Activated T-cell treated with anti-CD3 and anti-CD28 coated beads for 24 hours (primary cell): ENCODE results near the gene FOXF1.

Experiments used
- DNase-seq: peaks from one replicate; pipeline ENCODE4 v3.0.0-alpha.2; 2020; ENCODE audit warnings: low read depth

The FOXF1 gene

DNA sequence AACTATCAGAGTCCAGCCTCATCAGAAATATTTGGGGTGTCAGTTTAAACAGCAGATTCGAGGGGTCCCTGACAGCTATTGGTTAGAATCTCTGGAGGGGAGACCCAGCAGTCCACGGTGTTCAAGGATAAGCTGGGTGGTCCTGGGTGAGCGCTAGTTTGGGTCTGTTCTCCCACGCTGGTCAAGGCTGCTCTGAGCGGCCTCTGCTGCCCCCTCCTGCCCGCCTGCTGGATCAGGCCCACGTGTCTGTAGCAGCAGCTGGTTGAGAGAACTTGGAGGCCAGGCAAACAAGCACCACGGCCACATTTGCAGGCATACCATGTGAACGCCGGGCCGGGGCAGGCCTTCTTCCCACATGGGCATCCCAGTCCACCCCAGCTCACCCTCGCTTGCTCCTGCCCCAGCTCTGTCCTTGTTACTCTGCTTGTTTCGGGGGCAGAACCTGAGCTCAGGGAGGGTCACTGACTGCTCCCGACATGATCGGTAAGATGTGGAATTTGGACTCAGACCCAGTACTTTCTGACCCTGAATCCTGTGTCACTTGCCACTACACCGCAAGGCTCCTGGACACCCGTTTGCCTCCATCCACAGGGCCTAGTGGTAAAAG is 7.4 kb downstream of the FOXF1 start:
- DNase-seq = no peak

GRCh38 chr16:86519007-86519648 is 8.8 kb downstream of the FOXF1 start:
- DNase-seq = no peak

DNA sequence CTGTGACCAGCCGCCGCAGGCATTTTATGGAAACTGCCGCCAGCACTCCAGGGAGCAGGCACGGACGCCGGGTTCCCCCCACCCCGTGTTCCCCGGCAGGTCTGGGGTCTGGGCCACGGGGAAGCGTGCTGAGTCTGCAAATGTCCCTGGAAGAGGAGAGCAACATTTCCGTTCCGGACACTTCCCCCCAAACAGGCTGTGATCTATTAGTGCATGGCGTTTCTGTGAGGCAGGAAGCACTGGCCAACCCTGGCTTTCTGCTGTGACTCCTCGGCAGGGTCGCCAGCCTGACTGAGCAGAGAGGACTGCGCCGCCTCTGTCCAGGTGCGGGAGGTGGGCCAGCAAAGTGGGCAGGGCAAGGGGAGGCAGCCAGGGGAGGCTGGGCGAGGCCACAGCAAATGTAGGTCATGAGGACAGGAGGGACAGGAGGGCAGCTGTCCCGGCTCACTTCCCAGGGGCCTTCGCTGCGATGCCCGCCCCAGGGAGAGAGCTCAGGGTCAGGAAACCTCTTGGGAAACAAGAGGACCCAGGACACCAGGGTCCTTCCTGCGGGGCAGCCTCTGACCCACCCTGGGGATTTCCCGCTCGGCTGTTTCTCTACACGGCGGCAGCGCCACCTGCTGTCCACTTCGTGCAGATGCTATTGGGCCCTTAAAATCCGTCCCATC is 9.5 kb downstream of the FOXF1 start:
- peak; percentile 45 for DNase-seq

DNA sequence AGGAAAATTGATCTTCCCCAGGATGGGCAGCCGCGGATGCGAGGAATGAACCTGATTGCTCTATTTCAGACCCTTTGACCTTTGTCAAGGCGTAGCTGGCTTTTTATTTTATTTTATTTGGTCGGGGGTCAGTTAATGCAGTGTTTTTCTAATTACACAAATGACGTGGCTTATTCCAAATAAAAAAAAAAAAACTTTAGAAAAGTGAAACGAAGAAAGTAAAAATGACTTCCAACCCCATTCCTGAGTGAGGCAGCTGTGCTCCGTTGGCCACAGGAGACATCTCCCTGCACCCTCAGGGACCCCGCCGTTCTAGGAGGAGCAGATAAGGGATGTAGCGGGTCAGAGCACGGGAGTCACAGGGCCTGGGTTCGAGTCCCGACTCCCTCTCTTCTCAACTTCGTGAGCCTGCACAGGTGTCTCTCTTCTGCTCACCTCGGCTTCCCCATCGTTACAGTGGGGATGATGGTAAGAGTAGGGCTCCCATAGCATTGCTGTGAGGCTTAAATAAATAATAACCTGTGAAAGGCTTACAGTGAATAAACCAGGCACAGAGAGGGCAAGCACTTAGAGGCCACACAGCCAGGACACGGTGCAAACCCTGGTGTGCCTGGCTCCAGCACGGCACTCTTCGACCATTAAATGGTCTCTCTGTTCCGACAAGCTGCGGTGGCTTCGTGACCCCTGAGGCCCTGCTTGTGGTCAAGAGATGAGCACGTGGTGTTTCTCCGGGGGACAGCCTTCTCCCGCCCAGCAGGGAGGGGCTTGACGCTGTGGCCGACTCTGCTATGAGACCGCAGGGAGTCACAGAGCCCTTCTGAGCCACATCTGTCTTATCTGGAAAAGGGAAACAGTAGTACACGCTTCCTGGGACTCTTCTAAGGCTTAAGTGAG is 10.2 kb downstream of the FOXF1 start:
- DNase-seq = no peak

- no peak for DNase-seq
Observed at GRCh38 chr16:86521236-86522197, 11.2 kb downstream of the FOXF1 start.

- no peak for DNase-seq
Observed at GRCh38 chr16:86522634-86523033, 12.3 kb downstream of the FOXF1 start.

GRCh38 chr16:86523166-86523740 is 12.9 kb downstream of the FOXF1 start:
- DNase-seq = no peak

DNA sequence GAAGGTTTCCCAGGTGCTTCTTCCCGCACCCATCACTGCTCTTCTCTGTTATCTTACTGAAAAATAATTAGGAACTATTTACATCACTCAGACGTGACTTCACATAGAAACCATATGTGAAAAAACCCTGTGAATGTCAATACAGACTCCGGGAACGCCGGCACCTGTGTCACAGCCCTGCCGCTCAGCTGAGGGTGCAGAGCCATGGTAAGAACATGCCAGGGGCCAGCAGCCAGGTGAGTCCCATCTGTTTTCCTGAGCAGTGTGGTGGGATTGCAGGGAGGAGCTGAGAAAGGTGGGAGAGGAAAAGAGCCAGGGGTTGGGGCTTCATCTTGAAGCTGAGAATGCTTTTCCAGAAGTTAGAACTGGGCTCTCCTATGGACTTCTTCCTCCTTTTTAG is 13.7 kb downstream of the FOXF1 start:
- no peak for DNase-seq

DNA sequence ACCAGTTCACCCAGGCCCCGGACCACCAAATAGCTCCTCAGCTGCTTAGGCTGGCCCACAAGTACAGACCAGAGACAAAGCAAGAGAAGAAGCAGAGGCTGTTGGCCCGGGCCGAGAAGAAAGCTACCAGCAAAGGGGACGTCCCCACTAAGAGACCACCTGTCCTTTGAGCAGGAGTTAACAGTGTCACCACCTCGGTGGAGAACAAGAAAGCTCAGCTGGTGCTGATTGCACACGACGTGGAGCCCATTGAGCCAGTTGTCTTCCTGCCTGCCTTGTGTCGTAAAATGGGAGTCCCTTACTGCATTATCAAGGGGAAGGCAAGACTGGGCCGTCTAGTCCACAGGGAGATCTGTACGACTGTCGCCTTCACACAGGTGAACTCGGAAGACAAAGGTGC is 15.4 kb downstream of the FOXF1 start:
- no peak for DNase-seq

DNA sequence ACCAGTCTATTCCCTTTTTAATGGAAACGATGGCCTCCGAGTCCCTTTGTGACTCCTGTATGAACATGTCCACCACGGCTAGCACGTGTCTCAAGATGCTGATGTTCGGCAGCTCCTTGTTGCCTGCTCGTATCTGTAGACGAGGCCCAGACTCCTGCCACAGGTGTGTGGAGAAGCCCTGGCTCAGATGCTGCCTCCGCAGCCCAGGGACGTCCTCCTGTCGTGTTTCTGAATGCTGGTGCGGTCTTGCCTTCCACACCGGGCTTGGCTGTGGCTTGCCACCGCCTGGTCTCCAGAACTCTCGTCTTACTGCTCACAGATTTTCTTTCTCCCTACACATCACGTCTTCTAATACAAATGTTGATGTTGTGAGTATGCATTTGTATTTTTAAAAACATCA is 17.0 kb downstream of the FOXF1 start:
- DNase-seq = no peak

GRCh38 chr16:86528061-86528929 is 18.0 kb downstream of the FOXF1 start:
- DNase-seq = no peak

GRCh38 chr16:86529160-86529559 is 18.8 kb downstream of the FOXF1 start:
- no peak for DNase-seq

DNA sequence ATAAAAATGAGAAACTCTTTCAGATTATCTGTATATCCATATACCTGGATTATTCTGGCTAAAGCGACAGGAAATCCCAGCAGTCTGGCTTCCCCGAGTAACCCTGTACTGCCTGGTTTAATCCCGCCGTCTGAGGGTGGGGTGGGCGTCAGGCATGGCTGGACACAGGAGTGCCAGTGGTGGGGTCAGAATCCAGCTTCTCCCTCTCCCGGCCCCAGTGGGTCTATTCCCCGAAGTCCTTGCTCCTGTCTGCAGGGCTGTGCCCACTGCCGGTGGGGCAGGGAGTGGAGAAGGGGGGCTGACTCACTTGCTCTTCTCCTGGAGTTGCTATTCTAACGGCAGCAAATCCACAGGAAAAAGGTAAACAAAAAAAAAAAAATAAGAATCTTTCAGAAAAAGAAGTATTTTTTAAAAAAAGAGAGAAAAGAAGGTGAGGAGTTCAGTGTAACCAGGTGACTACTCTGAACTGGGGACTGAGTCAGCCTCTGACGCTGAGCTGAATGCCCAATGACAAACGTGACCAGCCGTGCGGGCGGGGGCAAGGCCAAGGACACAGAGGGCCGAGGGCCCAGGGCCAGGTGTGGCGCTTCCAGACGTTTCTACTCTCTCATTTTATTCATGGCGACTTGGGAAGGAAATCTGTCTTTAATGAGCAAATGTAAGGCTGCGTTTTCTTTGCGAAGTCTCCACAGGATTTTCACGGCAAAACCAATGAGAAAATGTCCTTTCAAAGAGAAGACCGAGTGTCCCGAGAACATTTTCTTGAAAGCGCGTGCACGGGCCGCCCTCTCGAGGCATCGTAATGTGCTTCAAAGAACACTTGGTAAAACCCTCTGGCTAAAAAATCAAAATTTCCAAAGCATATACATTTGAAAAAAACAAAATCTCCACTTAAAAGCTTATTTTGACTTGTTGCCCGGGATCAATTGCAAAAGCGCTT is 20.2 kb downstream of the FOXF1 start:
- DNase-seq = no peak

- no peak for DNase-seq
Observed at GRCh38 chr16:86531191-86531545, 20.8 kb downstream of the FOXF1 start.

- no peak for DNase-seq
Observed at GRCh38 chr16:86531641-86532525, 21.6 kb downstream of the FOXF1 start.

DNA sequence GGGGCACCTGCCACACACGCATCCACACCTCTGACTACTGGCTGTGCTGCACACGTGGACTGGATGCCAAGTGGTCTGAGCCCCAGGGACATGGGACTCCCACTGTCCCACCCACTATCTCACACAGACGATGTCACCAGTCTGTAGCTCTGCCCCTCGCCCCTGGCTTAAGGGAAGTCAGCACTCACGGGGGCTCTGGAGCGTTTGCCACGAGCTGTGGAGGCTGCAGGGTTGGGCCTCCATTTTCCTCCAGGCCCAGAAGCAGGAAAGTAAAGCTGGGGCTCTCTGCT is 22.1 kb downstream of the FOXF1 start:
- no peak for DNase-seq

DNA sequence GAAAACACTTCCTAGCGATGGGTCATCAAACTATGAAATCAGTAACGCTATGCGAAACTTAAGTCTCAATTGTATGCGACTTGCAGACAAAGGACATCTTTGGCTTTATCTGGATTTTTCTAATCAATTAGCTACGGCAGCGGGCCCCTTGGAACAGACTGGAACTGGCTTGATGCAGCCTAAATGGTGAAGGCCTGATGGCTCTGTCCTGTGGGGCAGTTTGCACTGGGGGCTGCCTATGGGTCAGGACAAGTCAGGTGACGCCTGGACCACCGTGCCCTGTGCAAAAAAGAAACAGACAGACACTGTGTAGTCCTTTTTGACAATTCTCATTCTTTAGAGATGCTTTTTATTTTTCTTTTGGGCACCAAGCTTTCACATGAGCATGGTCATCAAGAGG is 22.7 kb downstream of the FOXF1 start:
- no peak for DNase-seq

DNA sequence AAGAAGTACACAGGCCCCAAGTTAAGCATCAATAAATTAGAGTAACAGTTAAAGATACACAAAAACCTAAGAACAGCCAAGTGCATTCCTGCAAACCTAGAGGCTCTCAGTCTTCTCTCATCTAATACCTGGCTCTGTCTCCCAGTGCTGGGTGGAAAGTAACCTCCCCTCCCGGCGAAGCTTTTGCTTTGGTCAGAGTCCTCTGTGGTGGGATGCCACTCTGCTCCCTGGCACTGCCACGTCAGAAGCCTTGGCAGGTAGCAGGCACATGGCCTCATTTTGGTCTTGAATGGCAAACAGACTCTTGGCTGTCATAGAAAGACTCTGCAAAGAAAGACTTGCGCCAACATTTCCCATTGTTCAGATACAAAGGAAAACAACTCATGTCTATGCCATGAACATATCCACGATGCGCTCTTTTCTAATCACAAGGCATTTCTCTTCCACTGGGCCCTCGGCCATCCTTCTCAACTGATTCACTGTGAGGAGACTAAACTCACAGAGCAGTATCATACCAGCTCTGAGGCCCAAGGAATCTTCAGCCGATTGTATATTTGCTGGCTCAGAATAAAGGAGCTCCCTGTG is 23.5 kb downstream of the FOXF1 start:
- no peak for DNase-seq
